ENCODE data around the gene LRIT1. TPM values are rescaled to one million over a fixed set of nuclear protein-coding genes. Genes with fewer than 3 reads are reported as not detected.

LRIT1 gene
- total RNA-seq, 1 experiment from 2014 or later = not detected

DNA sequence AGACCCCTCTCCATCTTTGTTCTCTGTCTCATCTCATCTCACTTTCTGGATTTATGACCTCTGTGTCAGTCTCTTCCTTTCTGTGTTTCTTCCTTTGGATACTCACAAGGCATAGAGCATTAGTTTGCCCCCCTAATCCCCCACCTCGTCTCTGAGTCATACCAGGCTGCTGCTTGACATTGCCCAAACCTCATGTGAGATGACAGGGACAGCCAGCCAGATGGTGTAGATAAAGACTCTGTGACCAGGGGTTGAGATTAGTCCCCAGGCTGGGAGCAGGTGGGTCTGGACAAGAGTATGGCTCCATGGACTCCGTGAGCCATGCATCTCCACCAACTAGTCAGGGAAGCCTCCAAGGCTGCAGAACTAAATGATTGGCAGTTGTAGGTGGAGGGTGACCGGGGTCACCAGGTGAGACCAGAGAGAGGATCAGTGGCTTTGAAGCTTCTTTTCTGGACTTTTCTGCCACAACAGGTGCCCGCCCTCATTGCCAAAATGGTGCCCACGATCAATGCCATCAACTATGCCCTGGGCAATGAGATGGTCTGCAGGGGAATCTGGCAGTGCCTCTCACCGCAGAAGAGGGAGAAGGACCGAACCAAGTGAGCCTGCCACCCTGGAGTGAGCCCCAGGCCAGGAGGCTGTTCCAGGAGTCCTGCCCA, 16.8 kb upstream of the LRIT1 start:
- H3K27me3 ChIP-seq (ENCODE audit: insufficient read depth, low read length) = no peaks in the 10 kb centered on the region
- no peak for ATAC-seq
- H3K9ac ChIP-seq (ENCODE audit: low read length) = no peak overlapping the region
- H2AFZ ChIP-seq (ENCODE audit: low read depth, low read length, poor library complexity, severe bottlenecking) = no peak overlapping the region
- DNase-seq (ENCODE audit: low read depth, low spot score) = no peak
- no peak overlapping the region for H3K4me2 ChIP-seq (ENCODE audit: low read length)
- ChIA-PET CTCF (interaction anchor here (2.1 kb wide), 1 partner anchor 9 kb away, joined by 15 read pairs; no protein-coding TSS in a partner anchor), POLR2A (no interaction called here), RAD21 (ENCODE audit: low non-redundant PET in 1 of 2, low total read pairs in 2 of 2, uncharacterized antibody in 2 of 2, unreplicated experiment in 2 of 2) (no interaction called here)
- no peaks in the 10 kb centered on the region for H3K36me3 ChIP-seq (ENCODE audit: control insufficient read depth in 1 of 2, insufficient read depth in 2 of 2, low read length in 2 of 2)
- peaks cover 0 to 9% of the 10 kb centered on the region in 2 experiments; a peak in 2 of 4 replicates for H3K4me1 ChIP-seq (ENCODE audit: control insufficient read depth in 1 of 2, insufficient read depth in 2 of 2, low read length in 2 of 2)
- BruUV-seq (replicated peaks) = no TSS peak
- H3K27ac ChIP-seq (ENCODE audit: low read depth, low read length) = no peak overlapping the region
- H3K4me3 ChIP-seq (replicated peaks in 1 of 2; ENCODE audit: low read depth in 1 of 2, low read length in 2 of 2) = no peak overlapping the region
- no peaks in the 10 kb centered on the region for H3K9me3 ChIP-seq (ENCODE audit: control insufficient read depth in 1 of 2, insufficient read depth in 1 of 2, low read depth in 1 of 2, low read length in 2 of 2)
- H4K20me1 ChIP-seq (ENCODE audit: insufficient read depth) = no peaks in the 10 kb centered on the region
- no peaks in the 10 kb centered on the region for H3K9me2 ChIP-seq (ENCODE audit: insufficient read depth)
- H3K79me2 ChIP-seq (ENCODE audit: insufficient read depth, low read length) = no peaks in the 10 kb centered on the region
- intact Hi-C loops (cut with micrococcal nuclease) = no loop called here
- TF ChIP-seq EZH2phosphoT487 (IDR thresholded peaks at IDR 0.05; ENCODE audit: borderline replicate concordance) (no peak), EZH2 (IDR thresholded peaks at IDR 0.05) (no peak)

DNA sequence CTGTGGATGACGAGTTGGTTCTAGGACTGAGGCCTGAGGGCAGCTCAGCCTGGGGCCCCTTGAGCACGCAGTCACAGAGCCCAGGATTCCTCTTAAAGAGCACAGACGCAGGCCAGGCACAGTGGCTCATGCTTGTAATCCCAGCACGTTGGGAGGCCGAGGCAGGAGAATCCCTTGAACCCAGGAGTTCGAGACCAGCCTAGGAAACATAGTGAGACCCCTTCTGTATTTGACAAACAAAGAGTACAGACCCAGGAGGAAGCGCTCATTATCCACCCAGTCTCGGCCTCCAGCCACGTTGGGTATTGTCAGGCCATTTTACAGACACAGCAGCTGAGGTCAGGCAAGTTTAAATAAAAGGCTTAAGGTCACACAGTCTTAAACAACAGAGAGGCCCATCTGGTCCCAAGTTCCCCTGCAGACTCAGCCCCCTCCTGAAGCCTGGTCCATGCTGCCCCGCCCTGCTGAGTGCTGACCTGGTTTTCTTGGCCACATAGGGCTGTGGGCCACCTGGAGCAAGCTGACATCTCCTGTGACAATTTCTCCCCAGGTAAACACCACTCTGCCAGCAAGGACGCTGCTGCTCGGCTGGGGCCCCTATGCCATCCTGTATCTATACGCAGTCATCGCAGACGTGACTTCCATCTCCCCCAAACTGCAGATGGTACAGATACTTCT, 16.1 kb upstream of the LRIT1 start:
- RAD21 ChIA-PET (ENCODE audit: low non-redundant PET in 1 of 2, low total read pairs in 2 of 2, uncharacterized antibody in 2 of 2, unreplicated experiment in 2 of 2) = no interaction called here
- H3K9ac ChIP-seq (ENCODE audit: low read length) = no peak overlapping the region
- no peaks in the 10 kb centered on the region for H3K9me3 ChIP-seq (ENCODE audit: control insufficient read depth in 1 of 2, insufficient read depth in 1 of 2, low read depth in 1 of 2, low read length in 2 of 2)
- H2AFZ ChIP-seq (ENCODE audit: low read depth, low read length, poor library complexity, severe bottlenecking) = peak overlapping the region; percentile 91
- no peak overlapping the region for H3K4me3 ChIP-seq (replicated peaks in 1 of 2; ENCODE audit: low read depth in 1 of 2, low read length in 2 of 2)
- H3K4me1 ChIP-seq (ENCODE audit: control insufficient read depth in 1 of 2, insufficient read depth in 2 of 2, low read length in 2 of 2) = peaks cover 0 to 9% of the 10 kb centered on the region in 2 experiments; a peak in 2 of 4 replicates
- CTCF ChIA-PET = interaction anchor here (0.7 to 2.4 kb wide), 10 partner anchors 10 to 280 kb away, joined by 3 to 15 read pairs (median 4); no protein-coding TSS in a partner anchor
- DNase-seq (ENCODE audit: low read depth, low spot score) (no peak), ATAC-seq (peak; percentile 7; the same call in 1 of the 2 replicates)
- TF ChIP-seq EZH2phosphoT487 (IDR thresholded peaks at IDR 0.05; ENCODE audit: borderline replicate concordance) = no peak
- no peak for TF ChIP-seq POLR2A (IDR thresholded peaks at IDR 0.05; ENCODE audit: borderline replicate concordance, extremely low read depth, insufficient read depth, insufficient read length)
- no peak for TF ChIP-seq ZNF274 (IDR thresholded peaks at IDR 0.05; ENCODE audit: low read depth, low read length)
- TF ChIP-seq, protein P1, sequence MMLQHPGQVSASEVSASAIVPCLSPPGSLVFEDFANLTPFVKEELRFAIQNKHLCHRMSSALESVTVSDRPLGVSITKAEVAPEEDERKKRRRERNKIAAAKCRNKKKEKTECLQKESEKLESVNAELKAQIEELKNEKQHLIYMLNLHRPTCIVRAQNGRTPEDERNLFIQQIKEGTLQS (IDR thresholded peaks at IDR 0.05) = no peak
- no peak for TF ChIP-seq POLR2AphosphoS5 (IDR thresholded peaks at IDR 0.05; ENCODE audit: low read depth, low read length)
- TF ChIP-seq YY1 (IDR thresholded peaks at IDR 0.05; ENCODE audit: extremely low read depth, insufficient replicate concordance, low read depth, low read length) = no peak
- no peaks in the 10 kb centered on the region for H4K20me1 ChIP-seq (ENCODE audit: insufficient read depth)
- no peaks in the 10 kb centered on the region for H3K36me3 ChIP-seq (ENCODE audit: control insufficient read depth in 1 of 2, insufficient read depth in 2 of 2, low read length in 2 of 2)
- H3K4me2 ChIP-seq (ENCODE audit: low read length) = peak overlapping the region; percentile 51
- intact Hi-C loops (cut with micrococcal nuclease) = no loop called here
- no peak overlapping the region for H3K27ac ChIP-seq (ENCODE audit: low read depth, low read length)
- H3K27me3 ChIP-seq (ENCODE audit: insufficient read depth, low read length) = no peaks in the 10 kb centered on the region
- no TSS peak for BruUV-seq (replicated peaks)
- H3K9me2 ChIP-seq (ENCODE audit: insufficient read depth) = no peaks in the 10 kb centered on the region
- POLR2A ChIA-PET = no interaction called here
- no peaks in the 10 kb centered on the region for H3K79me2 ChIP-seq (ENCODE audit: insufficient read depth, low read length)

All from HCT116 (cell line).